ENCODE measurements around the gene TMTC2.

TMTC2 gene

GRCh38 chr12:82971584-82971983, 284.9 kb downstream of the TMTC2 start:
- peak overlapping the region; percentile 25 for H3K27ac ChIP-seq
- no peak overlapping the region for H3K9ac ChIP-seq (ENCODE audit: insufficient read length)
- H3K36me3 ChIP-seq (ENCODE audit: insufficient read depth, low read length): no peaks in the 10 kb centered on the region
- H3K4me3 ChIP-seq: 0 out of 2 replicates have a peak overlapping the region, but pooled peaks have one; percentile 0
- no peaks in the 10 kb centered on the region for H3K9me3 ChIP-seq (ENCODE audit: low read depth, low read length)
- DNase-seq (ENCODE audit: low read depth, low spot score): no peak
- TF ChIP-seq POLR2AphosphoS5 (IDR thresholded peaks at IDR 0.05; ENCODE audit: borderline replicate concordance, low read depth, low read length) (no peak), FOXP2 (optimal IDR thresholded peaks at IDR 0.05; ENCODE audit: control extremely low read depth, extremely low read length, insufficient read depth) (no peak), EZH2 (IDR thresholded peaks at IDR 0.05) (no peak)

GRCh38 chr12:82972624-82973023, 285.9 kb downstream of the TMTC2 start:
- no peaks in the 10 kb centered on the region for H3K9me3 ChIP-seq (ENCODE audit: low read depth, low read length)
- no peak for TF ChIP-seq EZH2 (IDR thresholded peaks at IDR 0.05)
- TF ChIP-seq POLR2AphosphoS5 (IDR thresholded peaks at IDR 0.05; ENCODE audit: borderline replicate concordance, low read depth, low read length): no peak
- no peak for TF ChIP-seq FOXP2 (optimal IDR thresholded peaks at IDR 0.05; ENCODE audit: control extremely low read depth, extremely low read length, insufficient read depth)
- H3K4me3 ChIP-seq: no peak overlapping the region
- no peaks in the 10 kb centered on the region for H3K36me3 ChIP-seq (ENCODE audit: insufficient read depth, low read length)
- H3K9ac ChIP-seq (ENCODE audit: insufficient read length): no peak overlapping the region
- peak overlapping the region; percentile 25 for H3K27ac ChIP-seq
- DNase-seq (ENCODE audit: low read depth, low spot score): no peak

GRCh38 chr12:82973592-82973991, 286.9 kb downstream of the TMTC2 start:
- no peaks in the 10 kb centered on the region for H3K36me3 ChIP-seq (ENCODE audit: insufficient read depth, low read length)

GRCh38 chr12:82981150-82981549, 294.4 kb downstream of the TMTC2 start:
- Histone ChIP-seq H3K27ac (0 out of 2 replicates have a peak overlapping the region, but pooled peaks have one; percentile 59), H3K9me3 (ENCODE audit: low read depth, low read length) (no peaks in the 10 kb centered on the region), H3K4me3 (peak overlapping the region; percentile 41; the same call in 1 of the 2 replicates), H3K36me3 (ENCODE audit: insufficient read depth, low read length) (no peaks in the 10 kb centered on the region), H3K9ac (ENCODE audit: insufficient read length) (no peak overlapping the region)
- no peak for DNase-seq (ENCODE audit: low read depth, low spot score)
- no peak for TF ChIP-seq EZH2 (IDR thresholded peaks at IDR 0.05)
- no peak for TF ChIP-seq FOXP2 (optimal IDR thresholded peaks at IDR 0.05; ENCODE audit: control extremely low read depth, extremely low read length, insufficient read depth)
- no peak for TF ChIP-seq POLR2AphosphoS5 (IDR thresholded peaks at IDR 0.05; ENCODE audit: borderline replicate concordance, low read depth, low read length)

More at GRCh38 chr12:82973592-82973991, 286.9 kb downstream of the TMTC2 start:
- no peak for DNase-seq (ENCODE audit: low read depth, low spot score)
- Histone ChIP-seq H3K9me3 (ENCODE audit: low read depth, low read length) (no peaks in the 10 kb centered on the region), H3K9ac (ENCODE audit: insufficient read length) (no peak overlapping the region), H3K27ac (no peak overlapping the region), H3K4me3 (no peak overlapping the region)
- no peak for TF ChIP-seq POLR2AphosphoS5 (IDR thresholded peaks at IDR 0.05; ENCODE audit: borderline replicate concordance, low read depth, low read length)

- Histone ChIP-seq H3K36me3 (ENCODE audit: insufficient read depth, low read length) (no peaks in the 10 kb centered on the region), H3K27ac (no peak overlapping the region), H3K9ac (ENCODE audit: insufficient read length) (no peak overlapping the region), H3K4me3 (no peak overlapping the region), H3K9me3 (ENCODE audit: low read depth, low read length) (no peaks in the 10 kb centered on the region)
- no peak for DNase-seq (ENCODE audit: low read depth, low spot score)
- TF ChIP-seq EZH2 (IDR thresholded peaks at IDR 0.05): no peak
- no peak for TF ChIP-seq FOXP2 (optimal IDR thresholded peaks at IDR 0.05; ENCODE audit: control extremely low read depth, extremely low read length, insufficient read depth)
- TF ChIP-seq POLR2AphosphoS5 (IDR thresholded peaks at IDR 0.05; ENCODE audit: borderline replicate concordance, low read depth, low read length): no peak
Observed at GRCh38 chr12:82994117-82994516, 307.4 kb downstream of the TMTC2 start.

GRCh38 chr12:82996168-82996812, 309.6 kb downstream of the TMTC2 start:
- no peak for TF ChIP-seq EZH2 (IDR thresholded peaks at IDR 0.05)
- no peak for TF ChIP-seq FOXP2 (optimal IDR thresholded peaks at IDR 0.05; ENCODE audit: control extremely low read depth, extremely low read length, insufficient read depth)
- TF ChIP-seq POLR2AphosphoS5 (IDR thresholded peaks at IDR 0.05; ENCODE audit: borderline replicate concordance, low read depth, low read length): no peak
- Histone ChIP-seq H3K27ac (no peak overlapping the region), H3K36me3 (ENCODE audit: insufficient read depth, low read length) (no peaks in the 10 kb centered on the region), H3K9ac (ENCODE audit: insufficient read length) (no peak overlapping the region), H3K9me3 (ENCODE audit: low read depth, low read length) (no peaks in the 10 kb centered on the region), H3K4me3 (no peak overlapping the region)
- no peak for DNase-seq (ENCODE audit: low read depth, low spot score)

- no peak for DNase-seq (ENCODE audit: low read depth, low spot score)
- no peaks in the 10 kb centered on the region for H3K9me3 ChIP-seq (ENCODE audit: low read depth, low read length)
- H3K36me3 ChIP-seq (ENCODE audit: insufficient read depth, low read length): no peaks in the 10 kb centered on the region
- H3K9ac ChIP-seq (ENCODE audit: insufficient read length): no peak overlapping the region
- H3K27ac ChIP-seq: no peak overlapping the region
- no peak for TF ChIP-seq FOXP2 (optimal IDR thresholded peaks at IDR 0.05; ENCODE audit: control extremely low read depth, extremely low read length, insufficient read depth)
- no peak for TF ChIP-seq EZH2 (IDR thresholded peaks at IDR 0.05)
- no peak for TF ChIP-seq POLR2AphosphoS5 (IDR thresholded peaks at IDR 0.05; ENCODE audit: borderline replicate concordance, low read depth, low read length)
- H3K4me3 ChIP-seq: no peak overlapping the region
Observed at GRCh38 chr12:82998509-82998908, 311.8 kb downstream of the TMTC2 start.

GRCh38 chr12:83003026-83003425, 316.3 kb downstream of the TMTC2 start:
- no peak for TF ChIP-seq POLR2AphosphoS5 (IDR thresholded peaks at IDR 0.05; ENCODE audit: borderline replicate concordance, low read depth, low read length)
- no peak for TF ChIP-seq EZH2 (IDR thresholded peaks at IDR 0.05)
- TF ChIP-seq FOXP2 (optimal IDR thresholded peaks at IDR 0.05; ENCODE audit: control extremely low read depth, extremely low read length, insufficient read depth): no peak
- no peak overlapping the region for H3K9ac ChIP-seq (ENCODE audit: insufficient read length)
- no peak overlapping the region for H3K27ac ChIP-seq
- no peaks in the 10 kb centered on the region for H3K36me3 ChIP-seq (ENCODE audit: insufficient read depth, low read length)
- no peak for DNase-seq (ENCODE audit: low read depth, low spot score)
- H3K4me3 ChIP-seq: no peak overlapping the region
- H3K9me3 ChIP-seq (ENCODE audit: low read depth, low read length): no peaks in the 10 kb centered on the region

All from SK-N-MC (cell line).